ENCODE data around the gene SLC35A4. TPM values are rescaled to one million over a fixed set of nuclear protein-coding genes. Genes with fewer than 3 reads are reported as not detected.

SLC35A4 gene
- total and polyA plus RNA-seq, 2 of the 13 experiments (the other 11 are each of a cell fraction or from before 2014, with no cell fraction given): 0.71 to 4.0 TPM

DNA sequence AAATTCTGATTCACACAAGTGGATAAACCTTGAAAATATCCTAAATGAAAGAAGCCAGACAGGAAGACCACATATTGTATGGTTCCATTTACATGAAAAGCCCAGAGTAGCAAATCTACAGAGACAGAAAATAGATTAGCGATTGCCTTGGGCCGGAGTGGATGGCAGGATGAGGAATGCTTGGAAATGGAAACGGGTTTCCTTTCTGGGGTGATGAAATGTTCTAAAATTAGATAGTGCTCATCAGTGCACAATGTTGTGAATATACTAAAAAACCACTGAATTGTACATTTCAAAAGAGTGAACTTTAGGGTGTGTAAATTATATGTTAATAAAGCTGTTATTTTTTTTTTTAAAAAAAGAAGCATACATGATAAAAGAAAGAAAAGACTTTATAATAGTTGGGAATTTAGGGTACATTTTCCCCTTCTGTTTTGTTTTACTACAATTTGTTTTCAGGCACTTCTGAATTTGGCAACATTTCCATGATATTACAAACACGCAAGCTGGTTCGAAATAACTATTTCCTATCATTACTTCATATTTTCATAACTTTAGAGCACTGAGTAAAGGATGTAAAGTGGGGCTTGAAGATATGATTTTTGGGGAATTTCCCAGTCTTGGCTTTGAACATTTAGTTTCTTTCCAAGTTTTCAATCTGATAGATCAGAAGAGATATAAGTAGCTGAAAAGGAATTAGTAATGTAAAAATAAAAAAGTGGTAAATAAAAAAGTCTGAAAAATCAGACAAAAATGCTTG, 23.9 kb downstream of the SLC35A4 start:
- POLR2A ChIA-PET: interaction anchor here (1.5 kb wide), 1 partner anchor 59 kb away, joined by 3 read pairs; the partner anchor contains the start of genes IK and NDUFA2
- no peak for ATAC-seq

DNA sequence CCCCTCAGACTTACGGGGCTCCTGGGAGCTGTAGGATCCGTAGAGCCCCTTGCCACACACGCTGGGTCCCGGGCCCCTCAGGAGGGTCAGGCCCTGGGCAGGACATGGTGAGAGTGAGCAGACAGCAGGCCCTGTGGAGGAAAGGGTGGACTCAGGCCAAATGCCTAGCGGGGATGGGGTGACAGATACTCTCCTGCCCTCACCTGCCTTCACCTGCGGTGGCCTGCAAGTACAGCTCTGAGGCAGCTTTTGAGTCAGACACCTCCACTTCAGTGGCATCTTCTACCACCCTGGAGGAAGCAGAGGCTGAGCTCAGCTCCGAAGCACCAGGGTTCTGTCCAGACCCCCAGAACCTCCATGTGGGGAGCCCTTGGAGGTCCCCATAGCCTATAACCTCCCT, 26.2 kb downstream of the SLC35A4 start:
- Histone ChIP-seq H2AFZ (ENCODE audit: low read length) (no peak overlapping the region), H3K79me2 (ENCODE audit: insufficient read depth, low read length) (no peaks in the 10 kb centered on the region), H3K27ac (ENCODE audit: extremely low read length, insufficient read depth, low read length) (no peak overlapping the region), H3K36me3 (replicated peaks in 1 of 2; ENCODE audit: control insufficient read depth in 1 of 2, insufficient read depth in 2 of 2, low read length in 2 of 2) (no peaks in the 10 kb centered on the region), H3K4me1 (ENCODE audit: insufficient read depth, low read length) (peaks cover 12% of the 10 kb centered on the region), H3K9me3 (ENCODE audit: low read length) (no peaks in the 10 kb centered on the region), H3K27me3 (ENCODE audit: control insufficient read depth in 1 of 2, insufficient read depth in 2 of 2, low read length in 2 of 2) (no peaks in the 10 kb centered on the region; a peak in 1 of 5 replicates), H4K20me1 (ENCODE audit: insufficient read depth, low read length) (no peaks in the 10 kb centered on the region), H3K9ac (ENCODE audit: insufficient read depth, low read depth, low read length) (no peak overlapping the region), H3K4me3 (replicated peaks in 1 of 3; ENCODE audit: insufficient read depth in 1 of 3, low read depth in 2 of 3, low read length in 3 of 3) (no peak overlapping the region), H3K4me2 (ENCODE audit: low read depth, low read length) (no peak overlapping the region)
- TF ChIP-seq, protein P1, sequence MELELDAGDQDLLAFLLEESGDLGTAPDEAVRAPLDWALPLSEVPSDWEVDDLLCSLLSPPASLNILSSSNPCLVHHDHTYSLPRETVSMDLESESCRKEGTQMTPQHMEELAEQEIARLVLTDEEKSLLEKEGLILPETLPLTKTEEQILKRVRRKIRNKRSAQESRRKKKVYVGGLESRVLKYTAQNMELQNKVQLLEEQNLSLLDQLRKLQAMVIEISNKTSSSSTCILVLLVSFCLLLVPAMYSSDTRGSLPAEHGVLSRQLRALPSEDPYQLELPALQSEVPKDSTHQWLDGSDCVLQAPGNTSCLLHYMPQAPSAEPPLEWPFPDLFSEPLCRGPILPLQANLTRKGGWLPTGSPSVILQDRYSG (CRISPR knock-in tag; IDR thresholded peaks at IDR 0.05): no peak
- TF ChIP-seq, protein P2, sequence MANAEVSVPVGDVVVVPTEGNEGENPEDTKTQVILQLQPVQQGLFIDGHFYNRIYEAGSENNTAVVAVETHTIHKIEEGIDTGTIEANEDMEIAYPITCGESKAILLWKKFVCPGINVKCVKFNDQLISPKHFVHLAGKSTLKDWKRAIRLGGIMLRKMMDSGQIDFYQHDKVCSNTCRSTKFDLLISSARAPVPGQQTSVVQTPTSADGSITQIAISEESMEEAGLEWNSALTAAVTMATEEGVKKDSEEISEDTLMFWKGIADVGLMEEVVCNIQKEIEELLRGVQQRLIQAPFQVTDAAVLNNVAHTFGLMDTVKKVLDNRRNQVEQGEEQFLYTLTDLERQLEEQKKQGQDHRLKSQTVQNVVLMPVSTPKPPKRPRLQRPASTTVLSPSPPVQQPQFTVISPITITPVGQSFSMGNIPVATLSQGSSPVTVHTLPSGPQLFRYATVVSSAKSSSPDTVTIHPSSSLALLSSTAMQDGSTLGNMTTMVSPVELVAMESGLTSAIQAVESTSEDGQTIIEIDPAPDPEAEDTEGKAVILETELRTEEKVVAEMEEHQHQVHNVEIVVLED (CRISPR knock-in tag; IDR thresholded peaks at IDR 0.05; ENCODE audit: borderline replicate concordance): no peak
- DNase-seq (ENCODE audit: low spot score) (no peak), ATAC-seq (no peak; the same call in 2 of the 3 replicates), FAIRE-seq (no peak)
- in situ Hi-C loops (cut with HindIII; ENCODE audit: extremely low pct_ligation_motif_present, low pct_unique_long_range_greater_than_20kb) (no loop called here), intact Hi-C loops (cut with micrococcal nuclease; ENCODE audit: unreplicated experiment) (no loop called here)
- CTCF ChIA-PET (ENCODE audit: low intra/inter-chr PET ratio, low total read pairs): no interaction called here
- POLR2A ChIA-PET: no interaction called here
- BruUV-seq (replicated peaks): no TSS peak
- WGBS (ENCODE audit: low lambda C conversion rate): 29% methylated on average over 4 of the region's 7 CpGs

More for the DNA sequence above, 23.9 kb downstream of the SLC35A4 start:
- in situ Hi-C loops (cut with HindIII; ENCODE audit: extremely low pct_ligation_motif_present, low pct_unique_long_range_greater_than_20kb) (no loop called here), intact Hi-C loops (cut with micrococcal nuclease; ENCODE audit: unreplicated experiment) (no loop called here)
- BruUV-seq (replicated peaks): no TSS peak
- CTCF ChIA-PET (ENCODE audit: low intra/inter-chr PET ratio, low total read pairs): no interaction called here
- no peaks in the 10 kb centered on the region for H3K36me3 ChIP-seq (replicated peaks in 1 of 2; ENCODE audit: control insufficient read depth in 1 of 2, insufficient read depth in 2 of 2, low read length in 2 of 2)
- H2AFZ ChIP-seq (ENCODE audit: low read length): no peak overlapping the region
- no peak for DNase-seq (ENCODE audit: low spot score)
- no peaks in the 10 kb centered on the region for H3K4me1 ChIP-seq (ENCODE audit: insufficient read depth, low read length)
- H3K9me3 ChIP-seq (ENCODE audit: low read length): no peaks in the 10 kb centered on the region
- WGBS (ENCODE audit: low lambda C conversion rate): 67% methylated on average over 5 of the region's 5 CpGs
- H3K79me2 ChIP-seq (ENCODE audit: insufficient read depth, low read length): no peaks in the 10 kb centered on the region
- H3K4me3 ChIP-seq (replicated peaks in 1 of 3; ENCODE audit: insufficient read depth in 1 of 3, low read depth in 2 of 3, low read length in 3 of 3): no peak overlapping the region
- no peaks in the 10 kb centered on the region for H4K20me1 ChIP-seq (ENCODE audit: insufficient read depth, low read length)
- H3K27me3 ChIP-seq (ENCODE audit: control insufficient read depth in 1 of 2, insufficient read depth in 2 of 2, low read length in 2 of 2): no peaks in the 10 kb centered on the region; a peak in 1 of 5 replicates
- no peak for FAIRE-seq
- no peak overlapping the region for H3K27ac ChIP-seq (ENCODE audit: extremely low read length, insufficient read depth, low read length)
- no peak for TF ChIP-seq ZNF225 (CRISPR knock-in tag; IDR thresholded peaks at IDR 0.05)
- no peak for TF ChIP-seq JDP2 (CRISPR knock-in tag; IDR thresholded peaks at IDR 0.05; ENCODE audit: borderline replicate concordance)
- TF ChIP-seq REXO4 (CRISPR knock-in tag; IDR thresholded peaks at IDR 0.05; ENCODE audit: borderline replicate concordance): no peak
- TF ChIP-seq, protein P3, sequence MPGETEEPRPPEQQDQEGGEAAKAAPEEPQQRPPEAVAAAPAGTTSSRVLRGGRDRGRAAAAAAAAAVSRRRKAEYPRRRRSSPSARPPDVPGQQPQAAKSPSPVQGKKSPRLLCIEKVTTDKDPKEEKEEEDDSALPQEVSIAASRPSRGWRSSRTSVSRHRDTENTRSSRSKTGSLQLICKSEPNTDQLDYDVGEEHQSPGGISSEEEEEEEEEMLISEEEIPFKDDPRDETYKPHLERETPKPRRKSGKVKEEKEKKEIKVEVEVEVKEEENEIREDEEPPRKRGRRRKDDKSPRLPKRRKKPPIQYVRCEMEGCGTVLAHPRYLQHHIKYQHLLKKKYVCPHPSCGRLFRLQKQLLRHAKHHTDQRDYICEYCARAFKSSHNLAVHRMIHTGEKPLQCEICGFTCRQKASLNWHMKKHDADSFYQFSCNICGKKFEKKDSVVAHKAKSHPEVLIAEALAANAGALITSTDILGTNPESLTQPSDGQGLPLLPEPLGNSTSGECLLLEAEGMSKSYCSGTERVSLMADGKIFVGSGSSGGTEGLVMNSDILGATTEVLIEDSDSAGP (CRISPR knock-in tag; IDR thresholded peaks at IDR 0.05; ENCODE audit: borderline replicate concordance): no peak
- TF ChIP-seq ZNF543 (CRISPR knock-in tag; IDR thresholded peaks at IDR 0.05): no peak
- no peak overlapping the region for H3K4me2 ChIP-seq (ENCODE audit: low read depth, low read length)
- no peak overlapping the region for H3K9ac ChIP-seq (ENCODE audit: insufficient read depth, low read depth, low read length)

Measured in HepG2 (cell line).